SKM-1 (cell line): ENCODE data around the gene IGF2BP2.
"Not testable (repeated sequence)": the region's sequence is repeated elsewhere in the genome, so short reads cannot be mapped to it uniquely, and the experiment has no call there.

Source experiments
- DNase-seq: peaks from one replicate; lab custom pipeline; 2025; ENCODE audit not compliant: unreplicated experiment; lab: John Stamatoyannopoulos, UW

IGF2BP2 gene

DNA sequence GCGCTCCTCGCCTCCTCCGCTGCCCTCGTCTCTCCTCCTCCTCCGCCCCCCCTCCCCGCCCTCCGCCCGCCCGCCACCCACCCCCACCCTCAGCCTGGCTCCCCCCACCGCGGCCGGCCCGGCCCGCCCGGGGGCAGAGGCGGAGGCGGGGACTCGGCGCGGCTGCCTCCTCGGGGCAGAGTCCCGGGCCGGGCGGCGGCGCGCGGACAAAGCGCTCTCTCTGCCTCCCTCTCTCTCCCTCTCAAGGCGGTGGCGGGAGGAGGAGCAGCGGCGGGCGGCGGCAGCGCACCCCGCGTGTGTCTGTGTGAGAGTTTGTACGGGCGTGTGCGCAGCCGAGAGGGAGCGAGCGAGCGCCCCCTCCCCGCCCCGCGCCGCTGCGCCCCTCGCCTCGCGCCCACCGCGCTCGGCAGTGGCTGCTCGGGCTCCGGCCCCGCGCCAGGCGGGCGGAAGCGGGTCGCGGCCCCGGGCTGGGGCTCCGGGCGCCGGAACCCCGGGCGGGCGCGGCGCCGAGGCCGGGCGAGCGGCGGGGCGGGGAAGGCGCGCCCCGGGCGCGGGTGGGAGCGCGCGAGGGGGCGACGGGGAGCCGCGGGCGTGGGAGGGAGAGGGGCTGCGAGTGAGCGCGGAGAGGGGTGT is at the start of gene IGF2BP2:
TSS of gene IGF2BP2 (minus strand) at position 37 of the 633 bp plus-strand sequence. CDS start 82 bp downstream, outside the sequence.
- DNase-seq: peak; percentile 79

GRCh38 chr3:185874119-185874518 is 49.3 kb upstream of the IGF2BP2 start:
- no peak for DNase-seq

- no peak for DNase-seq
These were observed 42.8 kb upstream of the IGF2BP2 start for GRCh38 chr3:185867650-185868049.

- DNase-seq: no peak
These were observed 42.2 kb upstream of the IGF2BP2 start for GRCh38 chr3:185866995-185867394.

GRCh38 chr3:185866555-185866954 is 41.7 kb upstream of the IGF2BP2 start:
- DNase-seq: no peak

GRCh38 chr3:185865247-185865646 is 40.4 kb upstream of the IGF2BP2 start:
- no peak for DNase-seq

DNA sequence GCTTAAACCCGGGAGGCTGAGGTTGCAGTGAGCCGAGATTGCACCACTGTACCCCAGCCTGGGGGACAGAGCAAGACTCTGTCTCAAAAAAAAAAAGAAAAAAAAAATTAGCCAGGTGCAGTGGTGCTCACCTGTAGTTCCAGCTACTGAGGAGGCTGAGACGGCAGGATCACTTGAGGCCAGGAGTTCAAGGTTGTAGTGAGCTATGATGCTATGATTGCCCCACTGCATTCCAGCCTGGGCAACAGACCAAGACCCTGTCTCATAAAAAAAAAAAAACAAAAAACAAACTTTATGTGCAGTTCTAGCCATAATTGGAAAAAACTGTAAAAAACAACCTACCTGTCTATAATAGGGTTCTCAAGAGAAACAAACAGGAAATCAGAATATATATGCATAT is 39.9 kb upstream of the IGF2BP2 start:
- DNase-seq: no peak

- no peak for DNase-seq
These were observed 38.1 kb upstream of the IGF2BP2 start for GRCh38 chr3:185862920-185863319.

DNA sequence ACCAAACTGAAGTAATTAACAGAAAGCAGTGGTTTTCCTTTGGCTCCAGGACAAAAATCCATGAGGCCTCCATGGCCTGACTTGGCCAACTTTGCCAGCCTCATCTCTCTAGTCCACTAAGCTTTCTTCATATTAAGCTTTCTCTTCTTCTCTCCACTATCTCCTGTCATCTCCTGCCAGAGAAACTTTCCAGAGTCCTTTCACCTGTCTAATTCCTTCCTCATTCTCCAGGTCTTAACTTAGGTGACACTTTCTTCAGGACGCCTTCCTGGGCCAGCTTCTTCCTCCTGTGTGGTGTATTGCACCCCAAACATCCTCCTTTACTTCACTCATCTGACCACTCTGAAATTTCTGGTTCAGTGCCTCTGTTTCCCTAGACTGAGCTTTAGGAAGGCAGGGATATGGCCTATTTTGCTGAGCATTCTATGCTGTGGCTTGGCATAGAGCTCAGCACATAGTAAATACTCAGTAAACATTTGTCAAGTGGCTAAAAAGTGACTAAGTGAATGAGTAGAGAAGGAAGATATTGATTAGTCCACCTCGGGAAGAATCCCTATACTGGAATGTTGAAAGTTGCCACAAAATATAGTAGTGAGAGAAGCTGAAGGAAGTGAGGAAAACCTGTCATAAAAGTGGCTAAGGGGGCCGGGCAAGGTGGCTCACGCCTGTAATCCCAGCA is 34.6 kb upstream of the IGF2BP2 start:
- no peak for DNase-seq

DNA sequence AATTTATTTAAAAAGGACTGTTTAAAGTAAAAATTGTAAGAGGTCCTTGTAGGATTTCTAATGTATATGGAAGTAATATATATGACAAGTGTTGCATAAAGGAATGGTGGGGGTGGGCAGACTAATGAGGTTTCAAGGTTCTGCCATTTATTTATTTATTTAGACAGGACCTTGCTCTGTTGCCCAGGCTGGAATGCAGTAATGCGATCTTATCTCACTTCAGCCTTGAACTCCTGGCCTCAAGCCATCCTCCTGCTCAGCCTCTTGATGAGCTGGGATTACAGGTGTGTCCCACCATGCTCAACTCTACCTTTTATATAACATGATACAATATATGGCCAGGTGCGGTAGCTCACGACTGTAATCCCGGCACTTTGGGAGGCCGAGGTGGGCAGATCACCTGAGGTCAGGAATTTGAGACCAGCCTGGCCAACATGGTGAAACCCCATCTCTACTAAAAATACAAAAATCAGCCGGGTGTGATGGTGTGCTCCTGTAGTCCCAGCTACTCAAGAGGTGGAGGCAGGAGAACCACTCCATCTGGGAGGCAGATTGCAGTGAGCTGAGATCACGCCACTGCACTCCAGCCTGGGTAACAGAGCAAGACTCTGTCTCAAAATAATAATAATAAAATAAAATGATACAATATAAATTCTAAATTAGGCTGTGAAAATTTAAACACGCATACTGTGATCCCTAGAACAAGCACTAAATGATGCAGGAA is 33.8 kb upstream of the IGF2BP2 start:
- no peak for DNase-seq

GRCh38 chr3:185857208-185857607 is 32.4 kb upstream of the IGF2BP2 start:
- DNase-seq: no peak

- no peak for DNase-seq
These were observed 31.8 kb upstream of the IGF2BP2 start for GRCh38 chr3:185856652-185857051.

DNA sequence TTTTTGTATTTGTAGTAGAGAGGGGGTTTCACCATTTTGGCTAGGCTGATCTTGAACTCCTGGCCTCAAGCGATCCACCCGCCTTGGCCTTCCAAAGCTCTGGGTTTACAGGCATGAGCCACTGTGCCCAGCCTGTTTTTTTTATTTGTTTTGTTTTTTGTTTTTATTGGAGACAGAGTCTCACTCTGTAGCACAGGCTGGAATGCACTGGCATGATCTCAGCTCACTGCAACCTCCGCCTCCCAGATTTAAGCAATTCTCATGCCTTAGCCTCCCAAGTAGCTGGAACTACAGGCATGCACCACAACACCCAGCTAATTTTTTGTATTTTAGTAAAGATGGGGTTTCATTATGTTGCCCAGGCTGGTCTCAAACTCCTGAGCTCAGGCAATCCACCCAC is 28.9 kb upstream of the IGF2BP2 start:
- not testable (repeated sequence) for DNase-seq

- DNase-seq: peak; percentile 5
These were observed 27.8 kb upstream of the IGF2BP2 start for GRCh38 chr3:185852635-185853034.

DNA sequence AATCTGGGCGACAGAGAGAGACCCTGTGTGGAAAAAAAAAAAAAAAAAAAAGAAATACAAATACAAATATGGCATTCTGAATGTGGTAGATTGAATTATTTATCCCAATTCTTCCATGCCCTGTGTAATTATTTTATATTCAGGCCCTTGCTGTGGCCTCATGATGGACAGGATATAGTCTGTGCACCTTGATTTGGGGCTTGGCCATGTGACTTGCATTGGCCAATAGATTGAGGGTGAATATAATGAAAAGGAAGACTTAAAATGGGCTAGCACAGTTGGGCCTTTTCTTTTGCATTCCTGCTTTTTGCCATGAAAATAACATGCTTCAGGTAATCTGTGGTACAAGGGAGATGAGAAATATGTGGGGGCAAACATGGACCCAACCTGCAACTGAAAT is 27.1 kb upstream of the IGF2BP2 start:
- DNase-seq: no peak

DNA sequence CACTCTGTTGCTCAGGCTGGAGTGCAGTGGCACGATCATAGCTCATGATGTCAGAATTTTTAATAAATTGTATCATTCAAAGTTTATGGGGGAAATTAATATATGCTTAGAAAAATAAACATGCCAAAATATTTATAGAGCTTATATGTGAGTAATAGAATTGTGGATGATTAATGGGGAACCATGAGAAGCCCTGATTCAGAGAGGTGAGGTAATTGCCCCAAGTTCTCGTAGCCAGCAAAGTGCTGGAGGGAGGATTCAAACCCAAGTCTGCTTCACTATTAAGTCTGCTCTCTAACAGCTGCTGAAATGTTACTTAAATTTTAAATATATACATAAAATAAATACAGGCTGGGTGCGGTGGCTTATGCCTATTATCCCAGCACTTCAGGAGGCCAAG is 26.2 kb upstream of the IGF2BP2 start:
- DNase-seq: no peak

DNA sequence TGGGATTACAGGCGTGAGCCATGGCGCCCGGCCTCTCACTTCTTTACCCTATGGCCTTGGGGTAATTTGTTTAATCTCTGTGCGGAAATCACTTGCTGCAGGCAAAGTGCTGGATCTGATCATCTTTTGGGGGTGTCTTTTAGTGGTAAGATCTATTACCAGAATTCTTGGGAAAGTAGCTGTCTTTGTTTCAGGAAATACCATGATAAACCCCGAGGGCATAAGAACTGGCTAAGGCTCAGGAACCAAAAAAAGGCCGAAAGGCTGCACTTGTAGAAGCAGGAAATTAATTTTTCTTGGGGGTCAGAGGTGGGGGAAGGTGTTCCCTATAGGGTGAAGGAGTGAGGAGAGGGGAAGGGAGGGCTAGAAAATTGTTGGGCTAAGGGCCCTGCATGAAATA is 22.7 kb upstream of the IGF2BP2 start:
- no peak for DNase-seq

GRCh38 chr3:185846037-185846436 is 21.2 kb upstream of the IGF2BP2 start:
- no peak for DNase-seq

GRCh38 chr3:185844051-185844450 is 19.2 kb upstream of the IGF2BP2 start:
- DNase-seq: no peak

GRCh38 chr3:185843635-185844034 is 18.8 kb upstream of the IGF2BP2 start:
- no peak for DNase-seq

DNA sequence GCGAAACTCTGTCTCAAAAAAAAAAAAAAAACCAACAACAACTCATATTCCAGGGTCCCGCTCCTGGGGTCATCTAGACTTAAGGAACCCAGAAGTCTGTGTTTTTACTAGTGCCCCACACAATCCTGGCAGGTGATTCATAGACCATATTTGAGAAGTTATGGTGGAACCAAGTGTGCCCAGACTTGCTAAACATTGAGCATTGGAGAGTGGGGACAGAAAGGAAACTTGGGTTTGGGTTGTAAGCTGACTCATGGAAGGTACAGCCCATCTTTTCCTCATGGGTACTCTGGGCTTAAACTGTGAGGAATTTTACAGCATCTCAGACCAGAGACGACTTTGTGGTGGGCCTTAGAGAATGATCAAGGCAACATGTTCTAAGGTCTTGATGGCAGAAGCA is 18.3 kb upstream of the IGF2BP2 start:
- DNase-seq: no peak

GRCh38 chr3:185842241-185842640 is 17.4 kb upstream of the IGF2BP2 start:
- DNase-seq: no peak
